Fibroblast of skin of scalp (primary cell): ENCODE data around the gene GGCX.
A peak's percentile ranks its signal among the peaks of the same experiment; 100 is the strongest.
"Not testable (repeated sequence)": the region's sequence is repeated elsewhere in the genome, so short reads cannot be mapped to it uniquely, and the experiment has no call there.

ENCODE experiments used
- DNase-seq: peaks from one replicate; pipeline ENCODE4 v3.0.0-alpha.2; 2013

Gene GGCX

DNA sequence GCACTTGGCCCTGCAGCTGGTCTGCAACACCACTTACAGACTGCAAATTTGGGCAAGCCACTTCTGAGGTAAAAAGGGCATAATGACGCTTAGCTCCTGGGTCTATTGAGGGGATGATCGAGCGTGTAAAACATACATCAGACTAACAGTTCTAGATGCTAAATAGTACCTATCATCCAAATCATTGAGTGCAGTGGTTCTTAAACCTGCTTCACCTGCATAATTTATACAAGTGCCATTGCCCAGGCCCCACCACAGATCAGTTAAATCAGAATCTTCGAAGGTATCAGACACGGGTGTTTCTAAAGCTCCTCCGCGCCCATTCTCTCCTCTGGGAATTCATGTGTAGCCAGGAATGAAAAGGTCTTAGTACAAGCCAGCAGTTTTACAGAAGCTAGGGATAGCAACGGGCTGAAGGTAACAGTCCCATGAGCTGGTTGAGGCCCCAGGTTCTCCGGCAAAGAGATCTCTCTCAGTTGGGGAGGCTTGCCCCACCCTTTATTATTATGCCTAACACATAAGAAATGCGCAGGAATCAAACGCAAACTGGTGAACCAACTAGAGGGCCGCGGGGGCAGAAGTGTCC, 33.5 kb upstream of the GGCX start:
- DNase-seq, result no peak

DNA sequence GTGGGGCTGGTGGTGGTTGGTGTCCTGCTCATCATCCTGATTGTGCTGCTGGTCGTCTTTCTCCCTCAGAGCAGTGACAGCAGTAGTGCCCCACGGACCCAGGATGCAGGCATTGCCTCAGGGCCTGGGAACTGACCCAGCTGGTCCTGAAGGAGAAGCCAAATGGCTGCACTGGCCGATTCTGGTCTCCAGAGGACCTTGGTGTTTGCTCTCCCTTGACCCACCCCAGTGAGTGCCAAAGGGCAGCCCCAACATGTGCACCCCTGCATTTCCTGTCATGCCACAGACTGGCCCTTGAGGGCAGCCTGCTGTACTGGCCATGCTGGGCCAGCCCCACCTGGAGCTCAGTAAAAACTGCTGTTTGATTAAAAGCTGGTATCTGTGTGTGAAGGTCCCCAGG, 31.7 kb upstream of the GGCX start:
- no peak for DNase-seq

DNA sequence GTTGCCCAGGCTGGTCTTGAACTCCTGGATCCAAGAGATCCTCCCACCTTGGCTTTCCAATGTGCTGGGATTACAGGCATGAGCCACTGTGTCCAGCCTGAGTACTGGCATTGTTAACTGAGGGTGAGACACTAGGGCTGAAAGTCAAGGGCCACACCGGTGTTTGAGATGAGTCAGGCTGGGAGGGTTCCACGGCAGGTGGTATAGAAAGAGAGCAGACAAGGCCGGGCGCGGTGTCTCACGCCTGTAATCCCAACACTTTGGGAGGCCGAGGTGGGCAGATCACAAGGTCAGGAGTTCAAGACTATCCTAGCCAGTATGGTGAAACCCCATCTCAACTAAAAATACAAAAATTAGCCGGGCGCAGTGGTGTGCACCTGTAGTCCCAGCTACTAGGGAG, 31.0 kb upstream of the GGCX start:
- not testable (repeated sequence) for DNase-seq

DNA sequence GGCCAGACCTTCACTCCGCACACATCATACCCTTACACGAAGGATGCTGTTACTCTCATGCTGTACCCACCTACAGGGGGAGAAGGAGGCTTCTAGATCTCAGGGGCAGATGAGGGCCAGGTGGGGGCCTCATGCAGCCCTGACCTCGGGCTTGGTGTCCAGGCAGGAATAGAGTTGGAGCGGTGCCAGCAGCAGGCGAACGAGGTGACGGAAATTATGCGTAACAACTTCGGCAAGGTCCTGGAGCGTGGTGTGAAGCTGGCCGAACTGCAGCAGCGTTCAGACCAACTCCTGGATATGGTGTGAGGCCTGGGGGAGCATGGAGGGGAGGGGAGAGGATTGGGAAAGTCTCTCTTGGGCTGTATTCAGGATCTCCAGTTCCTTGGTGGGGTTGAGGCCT, 30.3 kb upstream of the GGCX start:
- DNase-seq, result no peak

DNA sequence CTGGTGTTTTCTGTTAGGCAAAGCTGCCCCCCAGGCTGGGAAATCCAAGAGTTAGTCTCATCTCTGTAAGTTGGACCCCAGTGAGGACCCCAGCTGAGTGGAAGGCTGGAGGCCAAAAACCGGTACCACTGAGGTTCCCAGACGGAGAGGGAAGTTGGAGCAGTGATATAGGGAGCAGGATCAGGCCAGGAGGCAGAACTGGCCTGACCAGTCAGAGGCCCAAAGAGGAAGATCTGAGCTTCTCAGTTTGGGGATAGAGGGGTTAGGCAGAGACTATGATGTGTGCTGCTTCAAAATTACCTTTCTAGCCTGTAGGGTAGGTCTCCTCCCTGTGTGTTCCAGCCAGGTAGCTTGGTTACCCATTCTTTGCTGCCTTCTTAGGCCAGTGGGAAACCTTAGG, 29.7 kb upstream of the GGCX start:
- DNase-seq, result no peak

DNA sequence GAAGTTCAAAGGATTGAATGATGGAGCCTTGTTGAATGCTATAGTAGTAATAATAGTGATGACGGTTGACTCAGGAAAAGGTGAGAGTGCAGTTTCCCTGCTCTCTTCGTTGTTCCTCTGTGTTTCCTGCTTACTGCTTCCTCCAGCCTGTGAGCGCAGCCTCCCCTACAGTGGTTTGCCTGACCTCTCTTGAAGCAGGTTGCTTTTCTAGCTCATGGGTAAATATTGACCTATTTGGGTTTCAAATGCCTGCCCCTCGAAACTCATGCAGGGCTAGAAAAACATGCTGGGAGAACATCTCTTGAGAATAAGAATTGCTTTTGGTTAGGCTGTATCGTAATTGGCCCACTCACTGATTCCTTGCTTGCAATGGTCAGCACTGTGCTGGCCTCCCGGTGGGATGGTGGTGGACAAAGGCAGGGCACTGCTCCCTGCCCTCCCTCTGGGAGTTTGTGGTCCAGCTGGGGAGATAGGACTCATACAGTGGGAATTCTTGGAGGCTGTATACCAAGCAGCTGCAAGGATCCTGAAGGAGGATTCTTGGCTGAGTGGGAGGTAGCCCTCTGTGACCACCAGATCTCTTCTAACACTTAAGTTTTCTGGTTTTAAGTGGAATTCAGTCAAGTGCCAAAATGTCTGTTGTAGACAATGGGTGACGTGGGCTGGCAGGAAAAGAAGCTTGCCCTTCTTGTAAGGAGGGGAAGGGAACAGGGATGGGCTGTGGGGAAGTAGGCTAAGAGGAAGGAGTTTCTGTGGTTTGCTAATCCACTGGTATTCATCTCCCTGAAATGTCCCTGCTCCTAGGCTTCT, 28.9 kb upstream of the GGCX start:
- DNase-seq, result peak; percentile 91

DNA sequence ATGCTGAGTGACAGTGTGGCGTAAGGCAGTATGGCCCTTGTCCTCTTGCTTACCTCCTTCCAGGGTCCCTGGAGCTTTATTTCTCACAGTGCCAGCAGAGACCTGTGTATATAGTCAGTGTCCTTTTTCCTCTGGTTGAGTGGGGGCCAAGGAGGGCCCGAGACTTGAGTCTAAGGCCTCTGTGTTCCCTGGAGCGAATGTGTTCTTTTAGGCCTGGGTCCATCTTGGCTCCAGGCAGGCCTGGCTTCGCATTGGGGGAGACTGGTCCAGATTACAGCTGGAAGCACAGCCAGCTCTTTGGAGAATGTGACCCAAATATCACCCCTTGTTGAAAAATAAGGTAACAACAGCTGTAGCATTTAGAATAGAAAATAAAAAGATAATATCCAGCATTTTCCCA, 27.9 kb upstream of the GGCX start:
- no peak for DNase-seq

DNA sequence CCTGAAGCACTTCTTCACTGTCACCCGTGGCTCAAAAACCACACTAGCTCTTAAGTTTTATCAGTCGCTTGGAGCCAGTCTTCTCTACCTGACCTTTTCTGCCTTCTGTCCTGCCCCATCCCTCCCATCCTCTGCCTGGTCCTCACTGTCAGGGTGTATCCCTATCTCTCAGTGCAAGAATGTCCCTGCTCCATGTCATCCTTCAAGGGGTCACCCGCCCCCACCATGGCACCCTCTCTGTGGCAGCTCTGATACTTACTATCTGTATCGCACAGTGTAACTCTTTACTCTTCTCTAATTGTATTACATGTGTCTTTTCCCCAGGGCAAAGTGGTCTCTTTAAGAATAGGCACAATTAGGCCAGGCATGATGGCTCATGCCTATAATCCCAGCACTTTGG, 27.4 kb upstream of the GGCX start:
- DNase-seq, result no peak

DNA sequence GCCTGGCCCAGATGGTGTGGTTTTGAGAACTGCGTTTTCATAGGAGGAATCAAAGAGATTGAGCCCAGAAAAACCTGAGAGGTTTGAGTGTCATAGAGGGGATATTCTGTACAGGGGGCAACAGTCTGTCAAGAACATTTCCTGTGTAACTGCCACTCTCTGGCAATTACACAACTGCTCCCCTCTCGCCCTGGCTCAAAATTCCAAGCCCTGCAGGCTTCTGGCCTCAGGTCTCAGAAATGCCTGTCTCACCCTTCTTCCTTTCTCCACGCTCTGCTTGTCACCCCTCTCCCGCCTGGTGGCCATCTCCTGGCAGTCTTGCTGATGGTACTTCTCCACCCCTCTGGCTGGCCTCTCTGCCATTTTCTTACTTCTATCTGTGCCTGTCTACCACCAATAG, 26.9 kb upstream of the GGCX start:
- DNase-seq, result no peak

DNA sequence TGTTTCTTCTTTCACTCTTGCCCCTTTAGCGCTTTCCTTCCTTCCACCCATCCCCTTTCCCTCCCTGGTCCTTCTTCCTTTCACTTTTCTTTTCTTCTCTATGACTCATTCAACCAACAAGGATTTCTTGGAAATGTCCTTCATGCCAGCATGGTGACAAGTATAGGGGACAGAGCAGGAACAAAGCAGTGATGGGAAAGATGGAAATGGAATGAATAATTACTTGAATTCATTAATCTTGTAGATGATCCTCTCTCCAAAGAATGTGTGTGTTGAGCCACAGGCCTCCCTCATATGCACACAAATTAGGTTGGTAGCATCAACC, 24.4 kb upstream of the GGCX start:
- peak; percentile 88 for DNase-seq

DNA sequence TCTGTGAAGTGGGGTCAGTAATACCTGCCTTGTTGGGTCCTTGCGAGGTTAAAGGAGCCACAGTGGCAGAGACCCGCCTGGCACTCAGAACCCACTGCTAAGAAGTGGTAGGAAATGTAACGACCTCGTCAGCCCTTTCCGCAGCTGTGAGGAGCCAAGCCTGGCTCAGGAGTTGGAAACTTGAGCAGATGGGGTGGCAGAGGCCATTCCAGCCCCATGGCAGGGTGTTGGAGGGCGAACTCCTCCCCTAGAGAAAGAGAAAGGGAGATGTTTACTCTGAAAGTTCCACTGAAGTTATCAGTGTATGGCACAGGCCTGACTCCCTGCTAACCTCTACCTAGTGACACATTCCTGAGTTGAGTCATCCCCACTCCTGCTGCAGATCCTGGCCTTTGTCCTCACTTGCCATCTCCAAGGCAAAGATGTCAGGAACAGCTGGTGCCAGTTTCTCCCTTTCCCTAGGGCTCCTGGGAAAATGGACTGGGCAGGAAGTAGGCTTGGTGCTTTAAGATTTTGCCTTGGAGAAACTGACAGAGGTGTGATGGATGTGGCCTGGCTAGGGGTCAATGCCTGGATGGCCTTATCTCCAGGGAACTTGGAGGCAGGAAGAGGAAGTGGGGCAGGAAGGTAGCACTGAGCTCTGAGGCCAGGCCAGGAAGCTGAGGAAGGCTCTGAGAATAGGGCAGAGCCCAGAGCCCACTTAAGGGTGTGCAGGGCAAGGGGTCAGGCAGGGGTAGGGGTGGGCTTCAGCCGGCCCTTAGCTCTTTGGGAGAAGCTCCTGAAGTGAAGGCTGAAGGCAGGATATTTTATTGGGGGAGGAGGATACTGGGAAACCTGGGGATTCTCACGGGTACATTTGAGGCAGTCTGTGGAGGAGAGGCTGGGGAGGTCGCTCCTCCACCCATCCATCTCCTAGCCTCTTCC, 23.8 kb upstream of the GGCX start:
- DNase-seq, result peak; percentile 69

DNA sequence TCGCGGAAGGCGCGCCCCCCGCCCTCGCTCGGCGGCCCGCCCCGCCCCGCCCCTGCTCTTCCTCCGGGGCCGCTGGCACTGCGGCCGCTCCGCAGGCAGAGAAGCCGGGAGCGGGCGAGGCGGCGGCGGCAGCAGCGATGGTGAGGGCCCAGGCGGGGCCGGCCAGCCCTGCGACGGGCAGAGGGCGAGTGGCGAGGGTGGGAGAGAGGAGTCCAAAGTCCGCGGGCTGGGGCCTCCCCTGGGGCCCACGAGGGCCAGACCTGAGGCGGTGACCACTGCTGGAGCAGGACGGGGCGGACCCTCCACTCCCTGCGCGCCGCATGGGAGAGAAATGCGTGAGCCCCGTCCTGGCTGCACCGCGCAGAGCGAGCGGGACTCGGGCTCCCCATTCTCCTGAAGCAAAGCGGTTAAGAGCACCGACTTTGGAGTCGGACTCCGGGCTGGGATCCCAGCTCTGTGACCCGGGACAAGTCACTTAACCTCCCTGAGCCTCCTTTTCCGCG, 23.1 kb upstream of the GGCX start, which contains the start of gene VAMP5:
VAMP5 (plus strand) TSS at position 78 of the 503 bp plus-strand sequence; CDS start at position 138, 60 bp downstream.
- no peak for DNase-seq

DNA sequence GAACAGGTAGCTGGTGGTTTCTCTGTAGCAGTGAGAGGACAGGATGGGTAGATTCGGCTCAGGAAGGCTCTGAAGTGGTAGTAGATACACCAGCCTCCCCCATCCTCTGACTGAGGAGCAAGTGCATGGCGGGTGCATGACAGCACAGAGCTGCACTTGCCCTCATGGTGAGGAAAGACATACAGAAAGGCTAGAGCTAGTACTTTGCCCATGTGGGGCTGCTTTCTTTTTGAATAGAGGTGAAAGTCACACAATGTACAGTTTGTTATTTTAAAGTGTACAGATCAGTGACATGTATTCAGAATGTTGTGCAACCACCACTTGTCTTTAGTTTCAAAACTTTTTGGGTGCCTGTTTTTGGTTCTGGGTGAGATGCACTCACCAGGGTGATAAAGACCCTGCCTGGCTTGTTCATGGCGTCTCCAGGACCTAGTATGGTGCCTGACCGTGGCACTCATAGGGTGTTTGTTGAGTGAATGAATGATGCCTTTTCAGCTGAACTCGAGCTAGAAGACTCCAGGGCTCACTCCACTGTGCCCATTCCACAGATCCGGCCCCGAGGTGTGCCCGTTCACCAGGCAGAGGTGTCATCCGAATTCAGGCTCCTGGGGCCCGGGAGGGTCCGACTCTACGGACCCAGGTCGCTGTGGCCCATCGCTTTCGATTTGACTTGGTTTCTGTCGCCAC, 22.5 kb upstream of the GGCX start:
- DNase-seq, result no peak

DNA sequence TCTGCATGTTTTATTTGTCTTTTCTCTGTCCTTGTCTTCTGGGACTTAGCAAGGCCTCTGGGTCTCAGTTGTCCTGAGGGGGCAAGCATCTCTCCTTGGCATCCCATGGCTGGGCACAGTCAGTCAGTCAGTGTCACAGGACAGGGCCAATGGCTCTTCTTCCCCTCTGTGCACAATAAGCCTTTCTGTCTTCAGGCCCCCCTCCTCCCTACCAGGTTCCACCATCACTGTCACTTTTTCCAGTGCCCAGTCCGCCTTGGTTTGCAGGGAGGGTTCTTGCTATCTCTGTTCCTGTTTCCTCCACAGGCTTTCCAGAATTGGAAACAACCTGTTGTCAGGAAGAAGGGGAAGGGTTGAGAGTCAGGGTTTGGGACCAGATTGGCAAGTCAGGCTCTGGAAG, 21.2 kb upstream of the GGCX start:
- DNase-seq, result no peak

DNA sequence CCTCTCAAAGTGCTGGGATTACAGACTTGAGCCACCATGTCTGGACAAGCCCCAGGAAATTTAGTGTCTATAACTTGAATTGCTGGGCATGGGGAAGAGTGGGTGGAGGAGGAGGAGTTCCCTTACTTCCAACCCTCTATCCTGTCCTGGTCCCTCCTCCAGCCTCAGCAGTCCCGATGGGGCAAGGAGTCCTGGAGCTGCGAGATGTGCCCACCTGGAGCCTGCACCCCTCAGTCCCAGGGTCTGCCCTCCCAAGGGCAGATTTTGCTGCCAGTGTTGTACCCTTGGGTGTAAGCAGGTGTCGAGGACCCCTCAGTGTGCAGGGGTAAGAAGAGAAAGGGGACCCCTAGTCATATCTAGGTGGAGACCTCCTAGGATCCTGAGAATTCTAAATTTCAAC, 18.9 kb upstream of the GGCX start:
- DNase-seq, result no peak

DNA sequence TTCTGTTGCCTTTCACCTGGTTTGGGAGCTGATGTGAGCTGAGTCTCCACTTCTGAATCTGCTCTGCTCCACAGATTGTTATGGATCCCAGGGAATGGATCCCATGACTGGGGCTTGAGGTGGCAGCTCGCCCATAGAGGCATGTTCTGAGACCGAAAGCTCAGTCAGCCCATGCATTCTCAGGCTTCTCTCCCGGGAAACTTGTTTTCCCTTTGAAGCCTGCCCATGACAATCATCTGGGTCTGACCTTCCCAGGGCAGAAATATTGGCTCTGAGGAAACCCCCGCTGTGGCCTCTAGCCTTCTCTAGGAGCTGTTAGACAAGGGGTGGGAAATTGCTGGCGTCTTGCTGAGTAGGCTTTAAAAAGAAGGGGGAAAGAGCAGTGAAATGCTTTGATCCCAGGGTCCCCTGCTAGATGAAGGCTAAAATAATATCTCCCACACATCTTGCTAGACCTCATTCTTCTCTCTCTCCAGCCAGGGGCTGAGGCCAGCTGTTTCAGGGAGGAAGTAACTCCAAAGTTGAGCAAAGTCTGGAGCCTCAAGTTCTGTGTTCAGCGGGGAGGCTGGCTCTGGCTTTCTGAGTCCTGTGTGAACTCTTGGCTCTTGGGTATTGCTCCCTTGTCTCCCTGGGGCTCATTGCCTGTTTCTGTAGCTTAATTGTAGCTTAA, 18.1 kb upstream of the GGCX start:
- DNase-seq, result no peak

DNA sequence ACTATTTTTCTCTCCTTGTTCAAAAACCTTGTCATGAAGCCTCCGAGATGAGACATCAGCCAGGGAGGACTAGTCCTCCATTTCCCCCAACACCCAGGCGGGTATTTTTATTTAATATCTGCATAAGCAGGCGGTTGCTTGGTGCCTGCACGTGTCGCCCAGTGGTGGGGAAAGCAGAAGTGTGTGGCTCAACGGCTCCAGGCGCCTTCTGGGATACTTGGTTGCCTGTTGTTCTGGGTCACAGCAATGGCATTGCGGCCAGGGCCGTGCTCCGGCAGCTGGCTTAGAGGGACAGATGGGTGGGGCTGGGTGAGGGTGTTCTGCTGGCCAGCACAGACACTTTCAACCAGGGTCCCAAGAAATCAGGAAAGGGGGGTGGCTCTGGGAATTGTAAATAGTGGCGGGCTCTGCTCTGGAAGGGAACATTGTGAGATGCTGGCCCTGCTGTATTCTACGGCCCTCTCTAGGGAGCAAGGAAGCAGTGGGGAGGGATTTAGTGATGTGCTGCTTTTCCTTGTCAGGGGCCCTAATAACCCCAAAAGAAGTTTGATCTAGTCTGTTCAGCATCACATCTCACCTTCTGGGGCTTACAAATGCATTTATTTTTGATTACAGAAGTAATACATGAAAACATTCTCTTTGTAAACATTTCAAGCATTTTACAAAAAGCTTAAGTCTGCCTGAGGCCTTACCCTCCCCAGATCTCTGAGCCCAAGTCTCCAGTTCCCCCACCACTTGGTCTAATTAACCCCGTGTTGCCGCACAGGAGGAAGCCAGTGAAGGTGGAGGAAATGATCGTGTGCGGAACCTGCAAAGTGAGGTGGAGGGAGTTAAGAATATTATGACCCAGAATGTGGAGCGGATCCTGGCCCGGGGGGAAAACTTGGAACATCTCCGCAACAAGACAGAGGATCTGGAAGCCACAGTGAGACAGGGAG, 17.2 kb upstream of the GGCX start:
- no peak for DNase-seq

DNA sequence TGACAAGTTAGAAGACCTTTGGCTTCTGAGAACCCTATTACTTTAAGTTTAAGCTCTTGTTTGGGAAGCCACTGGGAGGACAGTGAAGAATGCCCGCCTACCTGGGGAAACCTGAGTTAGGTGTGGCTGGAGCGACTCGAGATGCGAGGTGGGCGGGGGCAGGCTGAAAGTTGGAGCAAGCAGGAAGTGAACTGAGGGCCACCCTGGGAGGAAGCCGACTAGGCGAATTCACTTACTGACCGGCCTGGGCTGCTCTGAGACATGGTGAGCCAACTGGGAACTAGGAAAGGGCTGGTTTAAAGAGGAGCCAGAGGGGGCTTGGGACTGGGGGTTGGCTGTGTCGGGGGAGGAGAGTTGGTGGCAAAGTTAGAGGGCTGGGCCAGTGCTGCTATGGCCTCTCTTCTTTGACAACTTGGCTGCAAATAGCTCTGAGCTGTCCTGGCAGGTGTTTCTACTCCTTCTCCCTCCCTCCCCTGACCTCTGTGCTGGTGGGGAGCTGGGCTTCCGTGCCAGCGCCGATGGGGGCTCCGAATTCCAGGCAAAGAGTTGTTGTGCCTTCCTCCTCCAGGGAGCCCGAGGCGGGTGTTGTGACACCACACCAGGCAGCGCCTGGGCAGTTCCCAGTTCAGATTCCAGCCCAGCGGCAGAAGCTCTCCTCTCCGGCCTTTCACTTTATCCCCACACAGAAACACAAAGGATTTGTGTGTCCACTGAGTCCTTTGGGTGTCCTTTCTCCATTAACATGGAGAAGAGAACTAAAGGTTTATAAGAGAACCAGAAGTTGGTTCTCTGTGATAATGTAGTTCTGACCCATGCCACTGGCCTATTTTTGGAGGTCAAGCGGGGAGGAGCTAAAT, 16.3 kb upstream of the GGCX start, which contains the start of gene VAMP8:
VAMP8 (plus strand) TSS at position 201 of the 857 bp plus-strand sequence; CDS start at position 262, 61 bp downstream.
- no peak for DNase-seq

DNA sequence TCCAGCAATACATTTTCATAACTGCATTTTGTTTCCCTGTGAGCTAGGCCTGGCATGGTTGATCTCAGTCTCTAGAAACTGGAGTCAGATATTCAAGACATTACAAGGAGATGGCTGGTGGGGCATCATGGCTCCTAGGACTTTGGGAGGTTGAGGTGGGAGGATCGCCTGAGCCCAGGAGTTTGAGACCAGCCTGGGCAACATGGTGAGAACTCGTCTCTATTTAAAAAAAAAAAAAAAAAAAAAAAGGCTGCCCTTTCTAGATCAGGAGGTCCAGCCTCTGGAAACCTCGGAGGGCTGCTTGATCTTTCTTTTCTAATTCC, 15.7 kb upstream of the GGCX start:
- no peak for DNase-seq

DNA sequence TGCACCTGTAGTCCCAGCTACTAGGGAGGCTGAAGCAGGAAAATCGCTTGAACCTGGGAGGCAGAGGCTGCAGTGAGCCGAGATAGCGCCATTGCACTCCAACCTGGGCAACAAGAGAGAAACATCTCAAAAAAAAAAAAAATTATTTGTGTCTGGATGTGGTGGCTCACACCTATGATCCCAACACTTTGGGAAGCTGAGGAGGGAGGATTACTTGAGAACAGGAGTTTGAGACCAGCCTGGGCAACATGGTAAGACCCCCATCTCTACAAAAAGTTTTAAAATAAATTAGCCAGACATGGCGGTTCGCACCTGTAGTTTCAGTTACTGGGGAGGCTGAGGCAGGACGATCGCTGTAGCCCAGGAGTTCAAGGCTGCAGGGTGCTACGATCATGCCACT, 14.4 kb upstream of the GGCX start:
- DNase-seq, result no peak
